ENCODE results near the gene SCARB1.

Gene SCARB1

DNA sequence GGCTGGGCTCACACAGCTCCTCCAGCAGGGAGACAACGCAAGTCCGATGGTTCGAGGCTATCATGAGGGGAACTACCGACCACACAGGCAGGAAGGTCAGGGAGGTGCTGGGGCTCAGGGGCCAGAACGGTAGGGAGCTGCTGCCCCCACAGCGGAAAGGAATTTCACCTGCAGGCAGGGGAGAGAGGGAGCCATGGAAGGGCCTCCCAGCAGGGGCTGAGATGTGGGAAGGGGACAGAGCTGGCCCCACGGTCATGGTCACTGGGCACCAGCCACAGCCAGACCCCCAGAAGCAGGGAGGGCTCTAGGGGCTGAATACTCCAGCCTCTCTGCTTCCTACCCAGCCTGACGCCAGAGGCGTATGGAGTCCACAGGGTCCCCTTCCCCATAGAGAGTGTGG is 103.1 kb downstream of the SCARB1 start:
- no peak for DNase-seq (ENCODE audit: low read depth)

DNA sequence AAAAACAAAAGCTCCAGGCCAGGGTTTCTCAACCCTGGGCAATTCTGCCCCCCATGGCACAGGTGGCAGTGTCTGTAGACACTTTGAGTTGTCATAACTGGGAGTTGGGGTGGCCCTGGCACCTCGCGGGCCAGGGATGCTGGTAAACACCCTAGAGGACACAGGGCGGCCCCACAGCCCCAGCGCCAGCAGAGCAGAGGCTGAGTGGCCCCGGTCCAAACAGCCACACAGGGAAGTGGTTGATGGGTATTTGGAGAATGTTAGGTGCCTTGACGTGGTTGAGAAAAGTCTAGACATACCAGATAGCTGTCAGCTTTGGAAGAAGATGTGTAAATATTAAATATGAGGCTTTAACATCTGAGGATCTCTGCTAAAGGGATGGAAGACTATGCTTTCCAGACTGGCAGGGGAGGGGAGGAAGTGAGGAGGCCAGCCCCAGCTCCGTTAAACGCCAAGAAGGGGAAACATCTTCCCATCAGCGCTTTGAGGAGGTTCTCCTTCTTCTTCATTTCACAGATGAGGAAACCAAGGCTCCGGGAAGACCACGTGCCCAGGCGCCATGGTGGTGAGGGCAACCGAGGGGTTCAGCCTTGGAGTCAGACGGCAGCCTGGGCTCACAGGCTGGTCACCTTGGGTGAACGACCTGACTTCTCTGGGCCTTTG is 103.7 kb downstream of the SCARB1 start:
- DNase-seq (ENCODE audit: low read depth) = no peak

DNA sequence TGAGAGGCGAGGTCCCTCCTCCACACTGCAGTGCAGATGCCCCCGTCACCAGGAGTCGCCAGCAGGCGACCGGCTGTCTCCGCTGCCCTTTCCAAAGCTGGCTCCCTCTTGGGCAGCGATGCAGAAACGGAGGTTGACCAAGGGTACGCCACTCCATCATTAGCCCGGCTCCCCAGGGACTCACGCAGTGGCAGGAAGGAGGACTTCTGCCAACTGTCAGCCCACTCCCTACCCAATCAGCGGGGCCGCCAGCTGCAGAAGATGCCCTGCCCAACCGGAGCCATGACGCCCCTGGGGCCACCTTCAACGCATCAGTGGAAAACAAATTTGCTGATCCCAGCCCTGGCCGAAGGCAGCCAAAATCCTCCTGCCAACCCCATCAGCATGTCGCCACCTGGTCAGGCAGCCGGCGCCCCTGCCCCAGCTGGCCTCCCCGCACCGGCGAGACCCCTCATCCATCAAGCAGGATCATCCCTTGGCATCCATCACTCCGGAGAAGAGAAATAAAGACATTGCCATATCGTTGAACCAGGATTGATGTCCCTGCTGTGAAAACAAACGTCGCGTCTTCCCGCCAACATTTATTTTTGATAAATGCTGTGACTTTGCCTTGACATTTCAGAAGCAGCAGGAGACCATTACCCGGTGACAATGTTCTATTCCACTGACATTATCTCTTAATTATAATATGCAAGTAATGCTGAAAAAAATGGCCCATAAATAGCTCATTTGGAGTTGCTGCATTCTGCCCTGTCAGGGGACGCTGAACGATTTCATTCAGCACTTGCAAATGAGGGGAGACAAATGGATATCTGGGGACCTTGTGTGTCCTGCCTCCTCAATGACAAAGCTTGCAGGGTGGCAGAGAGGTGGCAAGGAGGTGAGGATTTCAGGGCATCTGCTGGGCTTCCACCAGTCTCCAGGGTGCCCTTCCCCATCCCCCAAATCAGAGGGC is 105.1 kb downstream of the SCARB1 start:
- no peak for DNase-seq (ENCODE audit: low read depth)

DNA sequence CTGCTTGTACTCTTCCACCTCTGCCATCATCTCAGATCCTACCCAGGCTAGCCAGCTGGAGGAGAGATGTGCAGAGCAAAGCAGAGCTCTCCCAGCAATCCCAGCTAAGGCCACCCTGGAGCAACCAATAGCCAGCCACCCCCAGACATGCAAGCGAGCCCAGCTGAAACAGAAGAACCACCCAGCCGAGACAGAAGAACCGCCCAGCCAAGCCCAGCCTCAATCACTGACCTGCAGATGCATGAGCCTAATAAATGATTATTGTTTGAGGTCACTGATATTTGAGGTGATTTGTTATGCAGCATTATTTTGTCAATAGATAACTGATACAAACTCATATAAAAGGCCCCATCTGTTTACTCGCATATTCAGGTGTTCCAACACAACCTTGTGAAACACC is 106.3 kb downstream of the SCARB1 start:
- DNase-seq (ENCODE audit: low read depth) = no peak

DNA sequence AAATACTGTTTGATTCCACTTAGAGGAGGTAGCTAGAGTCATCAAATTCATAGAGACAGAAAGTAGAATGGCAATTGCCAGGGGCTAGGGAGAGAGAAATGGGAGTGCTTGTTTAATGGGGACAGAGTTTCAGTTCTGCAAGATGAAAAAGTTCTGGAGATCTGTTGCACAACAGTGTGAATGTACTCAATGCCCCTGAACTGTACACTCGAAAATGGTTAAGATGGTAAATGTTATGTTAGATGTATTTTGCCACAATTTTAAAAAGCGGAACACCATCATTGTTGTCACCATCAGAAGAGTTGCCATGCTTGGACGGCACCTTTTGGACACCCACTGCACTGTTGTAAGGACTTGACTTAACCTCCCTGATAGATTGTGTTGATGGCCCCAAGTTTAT is 106.9 kb downstream of the SCARB1 start:
- no peak for DNase-seq (ENCODE audit: low read depth)

DNA sequence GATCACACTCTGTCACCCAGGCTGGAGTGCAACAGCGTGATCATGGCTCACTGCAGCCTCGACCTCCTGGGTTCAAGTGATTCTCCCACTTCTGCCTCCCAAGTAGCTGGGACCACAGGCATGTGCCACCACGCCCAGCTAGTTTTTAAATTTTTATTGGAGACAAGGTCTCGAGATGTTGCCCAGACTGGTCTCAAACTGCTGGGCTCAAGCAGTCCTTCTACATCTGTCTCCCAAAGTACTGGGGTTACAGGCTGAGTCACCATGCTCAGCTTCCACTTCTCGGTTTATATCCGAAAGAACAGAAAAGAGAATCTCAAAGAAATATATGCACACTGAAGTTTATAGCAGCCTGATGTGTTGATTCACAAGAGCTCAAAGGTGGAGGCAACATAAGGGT is 107.5 kb downstream of the SCARB1 start:
- DNase-seq (ENCODE audit: low read depth) = no peak

DNA sequence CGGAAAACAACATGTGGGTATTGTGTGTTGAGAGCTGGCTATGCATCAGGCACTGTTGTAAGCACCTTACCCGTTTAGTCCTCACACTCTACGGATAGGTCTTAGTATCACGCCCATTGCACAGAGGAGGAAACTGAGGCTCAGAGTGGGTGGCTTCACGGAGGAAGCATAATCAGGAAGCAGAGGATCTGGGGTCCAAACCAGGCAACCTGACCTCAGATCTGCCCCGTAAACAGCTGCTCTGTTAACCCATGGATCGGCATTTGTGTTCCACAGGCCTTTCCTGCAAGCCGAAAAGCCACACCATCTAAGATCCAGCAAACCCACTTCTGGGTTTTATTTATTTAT is 107.9 kb downstream of the SCARB1 start:
- DNase-seq (ENCODE audit: low read depth) = no peak

DNA sequence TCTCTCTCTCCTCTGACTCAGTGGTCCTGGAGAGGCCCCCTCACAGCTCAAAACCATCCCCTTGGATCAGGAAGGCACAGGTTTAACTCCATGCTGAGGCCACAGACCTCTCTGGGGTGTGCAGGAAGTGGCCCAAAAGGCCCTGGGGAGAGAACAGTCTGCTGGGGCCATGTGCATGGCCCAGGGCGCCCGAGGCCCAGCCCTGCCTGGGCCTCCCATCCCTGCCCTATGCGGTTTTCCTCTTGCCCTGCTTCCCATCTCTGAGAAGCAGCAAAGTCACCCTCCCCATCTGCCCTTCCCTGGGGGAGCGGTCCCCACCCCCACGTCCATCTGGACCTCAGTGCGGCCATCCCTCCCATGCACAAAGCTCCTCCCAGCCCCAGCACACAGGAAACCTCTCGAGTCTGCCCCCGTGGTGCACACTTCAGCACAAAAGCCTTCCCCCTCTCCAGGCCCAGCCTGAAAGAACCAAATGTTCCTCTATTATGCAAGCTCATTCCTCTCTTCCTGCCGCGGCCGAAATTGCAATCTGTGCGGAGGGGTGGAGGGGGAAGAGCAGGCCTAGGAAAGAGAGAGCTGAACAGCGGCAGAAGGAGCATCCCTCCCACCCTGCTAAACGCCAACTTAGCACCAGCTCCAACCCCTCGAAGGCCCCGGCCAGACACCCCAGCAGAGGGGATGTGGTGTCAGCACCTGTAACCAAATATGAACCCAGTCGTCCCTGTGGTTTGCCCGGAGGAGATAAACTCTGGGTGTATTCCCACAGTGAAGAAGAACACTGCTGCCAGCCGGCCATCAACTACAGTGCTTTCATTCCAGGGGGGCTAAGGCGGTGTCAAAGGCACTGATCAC is 108.5 kb downstream of the SCARB1 start:
- peak; percentile 76 for DNase-seq (ENCODE audit: low read depth)

DNA sequence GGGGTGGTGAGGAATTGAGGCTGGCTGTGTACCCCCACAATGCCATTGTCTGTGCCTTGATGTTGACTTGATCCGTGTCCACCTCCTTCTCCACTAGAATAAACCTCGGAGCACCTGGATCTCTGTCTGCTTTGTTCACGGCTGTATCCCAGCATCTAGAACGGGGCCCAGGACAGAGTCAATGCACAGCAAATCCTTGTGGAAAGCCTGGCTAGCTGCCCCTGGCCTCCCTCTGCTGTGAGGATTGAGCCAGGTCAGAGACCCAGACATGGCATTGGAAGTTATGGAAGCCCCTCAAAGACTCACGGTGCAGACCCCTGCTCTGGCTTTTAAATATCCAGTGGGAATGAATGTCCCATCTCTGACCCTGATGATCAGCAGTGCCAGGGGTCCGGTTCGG is 109.2 kb downstream of the SCARB1 start:
- DNase-seq (ENCODE audit: low read depth) = no peak

DNA sequence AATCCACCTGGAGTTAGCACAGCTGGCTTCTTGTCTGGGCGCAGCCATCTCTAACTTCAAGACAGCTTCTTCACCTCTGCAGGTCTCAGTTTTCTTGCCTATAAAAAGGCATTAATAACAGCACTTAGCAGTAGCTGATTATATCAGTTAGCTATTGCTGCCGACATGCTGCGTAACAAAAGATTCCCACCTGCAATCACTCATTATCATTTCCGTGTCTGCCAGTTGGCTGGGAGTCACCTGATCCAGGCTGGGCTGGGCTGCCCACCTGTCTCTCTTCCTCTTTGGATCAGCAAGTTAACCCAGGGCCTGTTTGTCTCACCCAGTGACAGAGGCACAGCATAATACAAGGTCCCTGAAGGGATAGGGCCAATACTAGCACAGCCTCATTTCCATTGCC is 109.7 kb downstream of the SCARB1 start:
- DNase-seq (ENCODE audit: low read depth) = no peak

DNA sequence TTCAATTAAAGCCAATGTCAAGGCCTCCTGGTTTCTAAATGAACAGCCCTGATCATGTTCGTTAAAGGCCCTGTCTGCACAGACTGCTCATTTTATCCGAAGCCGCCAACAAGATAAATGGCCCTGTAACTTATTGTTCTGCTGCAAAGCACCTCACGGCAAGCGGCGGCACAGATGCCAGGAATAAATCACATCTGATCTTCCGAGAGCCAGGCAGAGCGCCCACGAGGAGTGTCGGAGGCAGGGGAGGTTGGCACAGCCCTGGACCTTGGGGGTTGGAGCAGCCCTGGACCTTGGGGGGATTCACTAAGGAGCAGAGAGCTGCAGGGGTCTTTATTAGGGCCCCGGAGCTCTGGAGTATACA is 110.5 kb downstream of the SCARB1 start:
- no peak for DNase-seq (ENCODE audit: low read depth)

DNA sequence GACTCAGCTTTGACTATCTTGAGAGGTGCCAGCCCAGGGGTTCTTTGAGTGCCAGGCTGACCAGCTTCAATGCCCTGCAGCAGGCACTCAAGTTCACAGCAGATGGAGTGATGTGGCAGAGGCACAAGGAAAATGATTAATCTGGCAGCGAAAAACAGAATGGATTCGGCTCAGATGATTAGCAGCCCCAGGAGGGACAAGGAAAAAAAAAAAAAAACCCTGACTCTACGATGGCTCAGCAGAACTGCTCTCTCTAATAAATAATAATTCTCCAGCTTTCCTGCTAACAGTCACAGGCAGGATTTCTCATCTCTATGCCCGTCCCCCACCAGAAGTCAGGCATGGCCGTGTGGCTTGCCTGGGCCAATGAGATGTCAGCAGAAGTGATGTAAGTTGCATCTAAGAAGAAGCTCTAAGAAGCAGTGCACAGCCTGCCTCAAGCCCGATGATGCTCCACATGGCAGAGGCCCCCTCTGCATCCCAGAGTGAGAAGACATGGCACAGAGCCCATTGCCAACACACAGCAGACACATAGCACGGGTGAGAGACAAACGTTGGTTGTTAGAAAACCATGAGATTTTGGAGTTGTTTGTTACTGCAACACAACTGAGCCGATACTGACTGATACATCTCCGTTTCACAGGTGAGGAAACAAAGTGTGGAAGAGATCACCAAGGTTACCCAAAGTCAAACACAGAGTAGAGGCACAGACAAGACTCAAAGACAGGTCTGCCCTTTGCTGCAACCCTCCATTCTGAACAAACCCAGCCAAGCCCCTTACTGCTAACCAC is 111.0 kb downstream of the SCARB1 start:
- DNase-seq (ENCODE audit: low read depth) = no peak

DNA sequence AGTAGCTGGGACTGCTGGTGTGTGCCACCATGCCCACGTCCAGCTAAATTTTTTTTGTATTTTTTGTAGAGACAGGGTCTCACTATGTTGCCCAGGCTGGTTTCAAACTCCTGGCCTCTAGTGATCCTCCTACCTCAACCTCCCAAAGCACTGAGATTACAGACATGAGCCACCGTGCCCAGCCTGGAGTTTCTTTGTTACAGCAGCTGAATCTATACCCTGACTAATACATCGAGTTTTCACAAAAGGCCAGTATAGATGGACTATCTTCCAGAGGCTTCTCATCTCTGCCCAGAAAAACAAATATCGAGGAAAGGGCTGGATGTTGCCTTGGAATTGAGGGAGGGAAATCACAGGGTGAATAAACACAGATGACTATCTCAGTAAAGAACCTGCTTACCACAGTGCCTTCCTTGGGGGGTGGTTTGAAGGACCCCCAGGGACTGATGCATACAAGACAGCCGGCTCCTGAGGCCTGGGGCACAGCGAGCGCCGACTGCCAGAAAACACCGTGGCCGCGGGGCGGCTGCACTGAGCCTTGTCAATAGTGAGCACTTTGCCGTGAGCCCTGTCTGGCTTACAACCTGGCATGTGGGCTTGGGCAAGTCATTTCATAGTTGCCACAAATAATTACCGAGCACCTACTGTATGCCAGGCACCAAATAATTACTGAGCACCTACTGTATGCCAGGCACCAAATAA is 111.9 kb downstream of the SCARB1 start:
- no peak for DNase-seq (ENCODE audit: low read depth)

DNA sequence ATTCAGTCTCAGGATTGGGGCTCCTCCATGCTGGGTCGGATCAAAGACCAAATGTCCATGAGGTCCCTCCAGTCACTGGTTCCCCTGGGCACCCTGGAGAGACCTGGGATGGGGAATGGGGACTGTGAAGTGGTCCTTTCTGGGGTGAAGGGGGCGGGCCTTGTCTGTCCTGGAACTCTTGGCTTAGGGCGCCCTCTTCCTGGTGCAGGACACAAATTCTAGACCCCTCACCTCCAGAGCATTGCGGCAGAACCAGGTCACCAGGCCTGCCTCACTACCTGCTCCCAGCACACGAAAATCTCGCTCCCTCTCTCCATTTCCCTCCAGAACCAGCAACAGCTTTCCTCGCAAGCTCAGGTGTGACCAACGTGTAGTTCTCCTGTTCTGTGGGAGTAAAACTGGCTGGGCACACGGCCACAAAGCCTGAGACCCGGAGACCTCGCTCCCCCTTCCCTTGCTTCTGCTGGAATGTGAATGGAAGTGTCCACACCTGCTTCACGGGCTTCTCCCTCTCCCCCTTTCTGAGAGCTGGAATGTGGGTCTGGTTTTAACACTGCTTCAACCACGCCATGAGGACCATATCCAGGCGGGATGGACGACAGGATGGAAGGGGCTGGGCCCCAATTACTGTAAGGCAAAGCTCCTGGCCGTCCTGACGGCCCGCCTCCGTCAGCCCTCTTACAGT is 112.7 kb downstream of the SCARB1 start:
- DNase-seq (ENCODE audit: low read depth) = no peak

DNA sequence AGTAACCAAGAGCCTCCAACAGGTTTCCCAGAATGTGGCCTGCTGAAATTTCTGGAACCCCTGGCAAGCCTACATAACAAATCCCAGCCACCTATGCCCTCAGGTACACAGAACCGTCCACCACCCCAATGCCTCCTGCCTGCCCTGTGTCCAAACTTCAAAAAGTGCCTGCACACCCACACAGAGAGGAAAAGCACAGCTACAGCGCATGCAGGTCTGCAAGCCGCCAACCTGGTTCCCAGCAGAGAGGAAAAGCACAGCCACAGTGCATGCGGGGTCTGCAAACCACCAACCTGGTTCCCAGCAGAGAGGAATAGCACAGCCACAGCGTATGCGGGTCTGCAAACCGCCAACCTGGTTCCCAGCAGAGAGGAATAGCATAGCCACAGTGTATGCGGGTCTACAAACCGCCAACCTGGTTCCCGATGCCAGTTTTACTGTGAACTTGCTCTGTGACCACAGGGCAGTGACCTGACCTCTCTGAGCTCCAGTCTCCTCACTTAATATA is 113.5 kb downstream of the SCARB1 start:
- DNase-seq (ENCODE audit: low read depth) = no peak

DNA sequence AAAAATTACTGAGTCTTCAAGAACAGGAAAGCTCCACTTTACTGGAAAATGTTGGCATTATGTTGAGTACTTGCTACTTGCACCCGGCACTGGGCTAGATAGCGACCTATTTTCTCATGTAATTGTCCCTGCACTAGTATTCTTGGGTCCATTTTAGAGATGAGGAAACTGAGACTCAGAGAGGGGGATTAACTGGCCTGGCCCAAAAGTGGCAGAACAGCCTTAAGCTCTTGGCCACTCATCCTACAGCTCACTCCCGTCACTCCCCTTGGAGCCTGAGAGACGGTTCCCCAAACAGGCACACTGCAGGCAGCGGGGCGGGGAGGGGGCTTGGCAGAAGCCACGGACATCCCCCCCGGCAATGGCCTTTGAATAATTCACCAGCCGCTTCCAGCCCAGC is 113.9 kb downstream of the SCARB1 start:
- no peak for DNase-seq (ENCODE audit: low read depth)

DNA sequence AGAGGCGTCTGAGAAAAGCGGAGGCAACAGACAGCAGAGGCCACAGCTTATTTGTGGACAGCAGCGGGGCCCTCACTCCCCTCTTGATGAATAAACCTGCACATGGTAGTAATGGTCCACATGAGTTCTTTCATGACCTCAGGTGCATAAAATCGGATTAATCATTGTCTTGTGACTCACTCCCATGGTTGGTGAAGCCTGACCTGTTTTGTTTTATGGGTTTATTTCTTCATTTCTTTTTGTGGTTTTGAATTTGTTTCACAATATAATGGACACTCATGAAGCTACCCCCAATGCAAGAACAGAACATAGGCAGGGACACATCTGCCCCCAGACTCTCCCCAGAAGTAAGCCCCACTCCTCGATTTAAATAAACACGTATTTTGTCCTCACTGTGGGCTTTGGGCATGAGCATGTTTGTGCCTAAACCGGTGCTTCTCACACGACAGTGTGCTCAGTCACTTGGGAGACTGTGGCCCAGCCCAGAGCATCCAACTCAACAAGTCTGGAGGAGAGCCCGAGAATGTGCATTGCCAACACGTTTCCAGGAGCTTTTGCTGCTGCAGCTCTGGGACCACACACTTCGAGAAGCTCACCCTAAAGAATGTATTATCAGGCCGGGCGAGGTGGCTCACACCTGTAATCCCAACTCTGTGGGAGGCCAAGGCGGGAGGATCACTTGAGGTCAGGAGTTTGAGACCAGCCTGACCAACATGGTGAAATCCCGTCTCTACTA is 116.1 kb downstream of the SCARB1 start:
- DNase-seq (ENCODE audit: low read depth) = peak; percentile 76

DNA sequence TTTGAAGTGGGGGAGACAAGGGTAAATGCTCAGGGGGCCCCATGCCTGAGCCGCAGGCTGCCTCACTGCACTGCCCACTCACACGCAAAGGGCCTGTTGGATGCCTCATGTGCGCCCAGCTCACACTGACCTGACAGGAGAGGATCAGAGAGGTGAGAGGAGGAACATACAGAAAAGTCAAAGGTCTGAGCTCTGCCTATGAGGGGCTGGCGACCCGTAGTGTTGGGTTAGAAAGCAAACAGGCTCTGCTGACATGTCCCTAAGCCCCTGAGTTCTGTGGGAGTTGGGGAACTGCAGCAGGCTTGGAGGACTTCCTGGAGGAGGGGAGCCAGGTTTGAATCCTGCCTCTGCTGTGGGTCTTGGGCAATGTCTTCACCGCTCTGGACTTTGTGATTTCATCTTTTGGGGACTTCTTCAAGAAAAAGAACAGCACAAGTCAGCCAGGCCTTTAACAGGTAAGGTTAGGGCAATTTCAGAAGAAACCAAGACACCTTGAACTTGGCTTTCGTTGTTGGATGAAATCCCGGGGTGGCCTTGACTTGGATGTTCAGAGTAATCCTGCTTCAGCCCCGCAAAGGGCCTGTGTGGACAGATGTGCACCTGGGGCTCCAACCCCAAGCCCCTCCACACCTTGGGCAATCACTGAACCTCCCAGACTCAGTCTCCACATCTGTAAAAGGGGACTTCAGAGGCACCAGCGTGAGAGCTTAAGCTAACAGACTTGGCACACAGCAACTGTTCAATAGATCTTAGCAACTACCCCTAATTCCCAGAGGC is 116.8 kb downstream of the SCARB1 start:
- no peak for DNase-seq (ENCODE audit: low read depth)

All from non-pigmented ciliary epithelial cell (primary cell).